ENCODE measurements around the gene CD99L2. TPM values are rescaled to one million over a fixed set of nuclear protein-coding genes. Genes with fewer than 3 reads are reported as not detected.

The CD99L2 gene
- polyA plus RNA-seq, 1 donor from 2014 or later, result 61.0 TPM

- no peak overlapping the region for H3K4me2 ChIP-seq (ENCODE audit: low read length)
- H4K20me1 ChIP-seq (ENCODE audit: insufficient read depth), result no peaks in the 10 kb centered on the region
- H3K9me2 ChIP-seq (ENCODE audit: insufficient read depth, low read length), result no peaks in the 10 kb centered on the region
- H3K9me3 ChIP-seq (ENCODE audit: low read length), result no peaks in the 10 kb centered on the region
- no peaks in the 10 kb centered on the region for H3K36me3 ChIP-seq (ENCODE audit: insufficient read depth, low read length)
- no peaks in the 10 kb centered on the region for H3K79me2 ChIP-seq (replicated peaks; ENCODE audit: insufficient read depth, low read length)
- H3K4me3 ChIP-seq (ENCODE audit: low read length), result no peak overlapping the region
- no peaks in the 10 kb centered on the region for H3F3A ChIP-seq (ENCODE audit: insufficient read depth, low read length, poor library complexity, severe bottlenecking)
- H3K9ac ChIP-seq (ENCODE audit: low read length), result no peak overlapping the region
- H3K27me3 ChIP-seq (ENCODE audit: insufficient read depth, low read depth, low read length), result no peaks in the 10 kb centered on the region
- H3K27ac ChIP-seq (ENCODE audit: low read length), result no peak overlapping the region
- H2AFZ ChIP-seq (ENCODE audit: low read depth, low read length), result no peak overlapping the region
- TF ChIP-seq EP300 (conservative IDR thresholded peaks at IDR 0.05; ENCODE audit: poor library complexity, severe bottlenecking) (no peak), RAD21 (conservative IDR thresholded peaks at IDR 0.05) (no peak), MXI1 (conservative IDR thresholded peaks at IDR 0.05; ENCODE audit: poor library complexity, severe bottlenecking) (no peak), EZH2 (IDR thresholded peaks at IDR 0.05; ENCODE audit: borderline replicate concordance, insufficient read depth, low read length, poor library complexity, severe bottlenecking) (no peak), POLR2AphosphoS5 (IDR thresholded peaks at IDR 0.05) (no peak), CTCF (IDR thresholded peaks at IDR 0.05; ENCODE audit: poor library complexity, severe bottlenecking) (no peak), TAF1 (IDR thresholded peaks at IDR 0.05; ENCODE audit: low read depth) (no peak), SMC3 (conservative IDR thresholded peaks at IDR 0.05; ENCODE audit: poor library complexity) (no peak)
- TF ChIP-seq, protein P1, sequence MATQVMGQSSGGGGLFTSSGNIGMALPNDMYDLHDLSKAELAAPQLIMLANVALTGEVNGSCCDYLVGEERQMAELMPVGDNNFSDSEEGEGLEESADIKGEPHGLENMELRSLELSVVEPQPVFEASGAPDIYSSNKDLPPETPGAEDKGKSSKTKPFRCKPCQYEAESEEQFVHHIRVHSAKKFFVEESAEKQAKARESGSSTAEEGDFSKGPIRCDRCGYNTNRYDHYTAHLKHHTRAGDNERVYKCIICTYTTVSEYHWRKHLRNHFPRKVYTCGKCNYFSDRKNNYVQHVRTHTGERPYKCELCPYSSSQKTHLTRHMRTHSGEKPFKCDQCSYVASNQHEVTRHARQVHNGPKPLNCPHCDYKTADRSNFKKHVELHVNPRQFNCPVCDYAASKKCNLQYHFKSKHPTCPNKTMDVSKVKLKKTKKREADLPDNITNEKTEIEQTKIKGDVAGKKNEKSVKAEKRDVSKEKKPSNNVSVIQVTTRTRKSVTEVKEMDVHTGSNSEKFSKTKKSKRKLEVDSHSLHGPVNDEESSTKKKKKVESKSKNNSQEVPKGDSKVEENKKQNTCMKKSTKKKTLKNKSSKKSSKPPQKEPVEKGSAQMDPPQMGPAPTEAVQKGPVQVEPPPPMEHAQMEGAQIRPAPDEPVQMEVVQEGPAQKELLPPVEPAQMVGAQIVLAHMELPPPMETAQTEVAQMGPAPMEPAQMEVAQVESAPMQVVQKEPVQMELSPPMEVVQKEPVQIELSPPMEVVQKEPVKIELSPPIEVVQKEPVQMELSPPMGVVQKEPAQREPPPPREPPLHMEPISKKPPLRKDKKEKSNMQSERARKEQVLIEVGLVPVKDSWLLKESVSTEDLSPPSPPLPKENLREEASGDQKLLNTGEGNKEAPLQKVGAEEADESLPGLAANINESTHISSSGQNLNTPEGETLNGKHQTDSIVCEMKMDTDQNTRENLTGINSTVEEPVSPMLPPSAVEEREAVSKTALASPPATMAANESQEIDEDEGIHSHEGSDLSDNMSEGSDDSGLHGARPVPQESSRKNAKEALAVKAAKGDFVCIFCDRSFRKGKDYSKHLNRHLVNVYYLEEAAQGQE (IDR thresholded peaks at IDR 0.05; ENCODE audit: borderline replicate concordance), result no peak
Measured at GRCh38 chrX:150844016-150844415, 54.5 kb downstream of the CD99L2 start.

- no peak for TF ChIP-seq RAD21 (conservative IDR thresholded peaks at IDR 0.05)
- TF ChIP-seq POLR2AphosphoS5 (IDR thresholded peaks at IDR 0.05), result no peak
- TF ChIP-seq EZH2 (IDR thresholded peaks at IDR 0.05; ENCODE audit: borderline replicate concordance, insufficient read depth, low read length, poor library complexity, severe bottlenecking), result no peak
- TF ChIP-seq CTCF (IDR thresholded peaks at IDR 0.05; ENCODE audit: poor library complexity, severe bottlenecking), result no peak
- no peak for TF ChIP-seq MXI1 (conservative IDR thresholded peaks at IDR 0.05; ENCODE audit: poor library complexity, severe bottlenecking)
- no peak for TF ChIP-seq EP300 (conservative IDR thresholded peaks at IDR 0.05; ENCODE audit: poor library complexity, severe bottlenecking)
- no peak for TF ChIP-seq SMC3 (conservative IDR thresholded peaks at IDR 0.05; ENCODE audit: poor library complexity)
- no peak for TF ChIP-seq TAF1 (IDR thresholded peaks at IDR 0.05; ENCODE audit: low read depth)
- TF ChIP-seq, protein P1 (IDR thresholded peaks at IDR 0.05; ENCODE audit: borderline replicate concordance), result no peak
- Histone ChIP-seq H3K4me2 (ENCODE audit: low read length) (no peak overlapping the region), H3K27me3 (ENCODE audit: insufficient read depth, low read depth, low read length) (no peaks in the 10 kb centered on the region), H3K27ac (ENCODE audit: low read length) (no peak overlapping the region), H3F3A (ENCODE audit: insufficient read depth, low read length, poor library complexity, severe bottlenecking) (no peaks in the 10 kb centered on the region), H3K9me3 (ENCODE audit: low read length) (no peaks in the 10 kb centered on the region), H3K79me2 (replicated peaks; ENCODE audit: insufficient read depth, low read length) (no peaks in the 10 kb centered on the region), H3K36me3 (ENCODE audit: insufficient read depth, low read length) (no peaks in the 10 kb centered on the region), H2AFZ (ENCODE audit: low read depth, low read length) (no peak overlapping the region), H3K9ac (ENCODE audit: low read length) (no peak overlapping the region), H4K20me1 (ENCODE audit: insufficient read depth) (no peaks in the 10 kb centered on the region), H3K4me3 (ENCODE audit: low read length) (no peak overlapping the region), H3K9me2 (ENCODE audit: insufficient read depth, low read length) (no peaks in the 10 kb centered on the region)
Measured at GRCh38 chrX:150842198-150842685, 56.2 kb downstream of the CD99L2 start.
